ENCODE results near the gene NCOA1. TPM values are rescaled to one million over a fixed set of nuclear protein-coding genes. Genes with fewer than 3 reads are reported as not detected.
A peak's percentile ranks its signal among the peaks of the same experiment; 100 is the strongest.
"Not testable (repeated sequence)": the region's sequence is repeated elsewhere in the genome, so short reads cannot be mapped to it uniquely, and the experiment has no call there.

Gene NCOA1
- total RNA-seq, 2 experiments from 2014 or later: 19.2 to 20.2 TPM

GRCh38 chr2:24797644-24798043 lies 306.6 kb downstream of the NCOA1 start:
- H3K36me3 Mint-ChIP-seq: peaks cover 73% of the 10 kb centered on the region
- no peak overlapping the region for H3K4me3 Mint-ChIP-seq
- H3K9me3 Mint-ChIP-seq: peaks cover 4% of the 10 kb centered on the region
- H3K4me1 Mint-ChIP-seq: peaks cover 22% of the 10 kb centered on the region
- no peak for DNase-seq
- H3K27ac Mint-ChIP-seq: no peak overlapping the region
- no peaks in the 10 kb centered on the region for H3K27me3 Mint-ChIP-seq

DNA sequence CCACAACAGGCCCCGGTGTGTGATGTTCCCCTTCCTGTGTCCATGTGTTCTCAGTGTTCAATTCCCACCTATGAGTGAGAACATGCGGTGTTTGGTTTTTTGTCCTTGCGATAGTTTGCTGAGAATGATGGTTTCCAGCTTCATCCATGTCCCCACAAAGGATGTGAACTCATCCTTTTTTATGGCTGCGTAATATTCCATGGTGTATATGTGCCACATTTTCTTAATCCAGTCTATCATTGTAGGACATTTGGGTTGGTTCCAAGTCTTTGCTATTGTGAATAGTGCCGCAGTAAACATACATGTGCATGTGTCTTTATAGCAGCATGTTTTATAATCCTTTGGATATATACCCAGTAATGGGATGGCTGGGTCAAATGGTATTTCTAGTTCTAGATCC lies 309.4 kb downstream of the NCOA1 start:
- peaks cover 84% of the 10 kb centered on the region for H3K36me3 Mint-ChIP-seq
- DNase-seq, H3K9me3 Mint-ChIP-seq, H3K27ac Mint-ChIP-seq, H3K27me3 Mint-ChIP-seq, H3K4me3 Mint-ChIP-seq: not testable (repeated sequence)
- H3K4me1 Mint-ChIP-seq: peaks cover 17% of the 10 kb centered on the region

DNA sequence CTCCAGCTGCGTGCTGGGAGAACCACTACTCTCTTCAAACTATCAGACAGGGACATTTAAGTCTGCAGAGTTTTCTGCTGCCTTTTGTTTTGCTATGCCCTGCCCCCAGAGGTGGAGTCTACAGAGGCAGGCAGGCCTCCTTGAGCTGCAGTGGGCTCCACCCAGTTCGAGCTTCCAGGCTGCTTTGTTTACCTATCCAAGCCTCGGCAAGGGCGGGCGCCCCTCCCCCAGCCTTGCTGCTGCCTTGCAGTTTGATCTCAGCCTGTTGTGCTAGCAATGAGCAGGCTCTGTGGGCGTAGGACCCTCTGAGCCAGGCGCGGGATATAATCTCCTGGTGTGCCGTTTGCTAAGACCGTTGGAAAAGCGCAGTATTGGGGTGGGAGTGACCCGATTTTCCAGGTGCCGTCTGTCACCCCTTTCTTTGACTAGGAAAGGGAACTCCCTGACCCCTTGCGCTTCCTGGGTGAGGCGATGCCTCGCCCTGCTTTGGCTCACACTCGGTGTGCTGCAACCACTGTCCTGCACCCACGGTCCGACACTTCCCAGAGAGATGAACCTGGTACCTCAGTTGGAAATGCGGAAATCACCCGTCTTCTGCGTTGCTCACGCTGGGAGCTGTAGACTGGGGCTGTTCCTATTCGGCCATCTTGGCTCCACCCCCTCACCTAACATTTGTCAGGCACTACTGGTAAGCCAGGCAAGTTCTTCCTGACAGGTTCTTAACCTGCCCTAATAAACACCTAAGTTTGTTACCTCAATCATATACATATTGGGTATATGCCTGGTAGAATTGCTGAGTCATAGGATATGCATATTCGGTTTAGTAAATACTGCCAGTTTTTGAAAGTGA lies 315.0 kb downstream of the NCOA1 start:
- H3K27ac Mint-ChIP-seq, DNase-seq, H3K27me3 Mint-ChIP-seq, H3K9me3 Mint-ChIP-seq, H3K4me3 Mint-ChIP-seq: not testable (repeated sequence)
- peaks cover 53% of the 10 kb centered on the region for H3K36me3 Mint-ChIP-seq
- H3K4me1 Mint-ChIP-seq: peaks cover 11% of the 10 kb centered on the region

- Mint-ChIP-seq H3K36me3 (peaks cover 48% of the 10 kb centered on the region), H3K4me1 (peaks cover 11% of the 10 kb centered on the region), H3K27me3 (no peaks in the 10 kb centered on the region), H3K4me3 (no peak overlapping the region), H3K9me3 (peaks cover 8% of the 10 kb centered on the region), H3K27ac (no peak overlapping the region)
- no peak for DNase-seq
Measured at GRCh38 chr2:24806661-24807036, 315.6 kb downstream of the NCOA1 start.

DNA sequence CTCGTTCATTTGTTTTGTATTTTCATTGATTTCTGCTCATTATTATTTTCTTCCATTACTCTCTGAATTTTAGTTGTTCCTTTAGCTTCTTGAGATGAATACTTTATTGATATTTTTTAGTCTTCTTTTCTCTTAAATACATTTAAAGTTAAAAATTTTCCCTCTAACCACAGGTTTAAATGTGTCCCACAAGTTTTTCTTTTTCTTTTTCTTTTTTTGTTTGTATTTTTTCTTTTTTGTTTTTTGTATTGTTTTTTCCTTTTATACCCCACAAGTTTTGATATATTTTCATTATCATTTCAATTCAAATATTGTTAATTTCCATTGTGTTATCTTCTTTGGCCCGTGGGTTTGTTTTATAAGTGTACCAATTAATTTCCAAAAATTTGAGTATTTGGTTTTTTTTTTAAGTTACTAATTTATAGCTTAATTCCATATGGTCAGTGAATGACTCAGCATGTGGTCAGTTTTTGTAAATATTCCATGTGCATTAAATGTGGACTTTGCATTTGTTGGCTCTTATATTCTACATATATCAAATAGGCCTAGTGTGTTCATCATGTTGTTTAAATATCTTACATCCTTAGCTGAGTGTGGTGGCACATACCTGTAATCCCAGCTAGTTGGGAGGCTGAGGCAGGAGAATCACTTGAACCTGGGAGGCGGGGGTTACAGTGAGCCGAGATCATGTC lies 318.4 kb downstream of the NCOA1 start:
- no peak overlapping the region for H3K27ac Mint-ChIP-seq
- peaks cover 2% of the 10 kb centered on the region for H3K9me3 Mint-ChIP-seq
- H3K4me3 Mint-ChIP-seq: no peak overlapping the region
- no peaks in the 10 kb centered on the region for H3K27me3 Mint-ChIP-seq
- H3K36me3 Mint-ChIP-seq: peaks cover 43% of the 10 kb centered on the region
- no peak for DNase-seq
- H3K4me1 Mint-ChIP-seq: peaks cover 7% of the 10 kb centered on the region

GRCh38 chr2:24813691-24814137 lies 322.7 kb downstream of the NCOA1 start:
- H3K36me3 Mint-ChIP-seq: peaks cover 28% of the 10 kb centered on the region
- H3K9me3 Mint-ChIP-seq: no peaks in the 10 kb centered on the region
- H3K27me3 Mint-ChIP-seq: no peaks in the 10 kb centered on the region
- H3K4me1 Mint-ChIP-seq: peaks cover 5% of the 10 kb centered on the region
- no peak overlapping the region for H3K4me3 Mint-ChIP-seq
- DNase-seq: no peak
- no peak overlapping the region for H3K27ac Mint-ChIP-seq

- H3K36me3 Mint-ChIP-seq: peaks cover 29% of the 10 kb centered on the region
- H3K4me3 Mint-ChIP-seq: no peak overlapping the region
- H3K9me3 Mint-ChIP-seq: no peaks in the 10 kb centered on the region
- DNase-seq: no peak
- no peaks in the 10 kb centered on the region for H3K4me1 Mint-ChIP-seq
- no peak overlapping the region for H3K27ac Mint-ChIP-seq
- no peaks in the 10 kb centered on the region for H3K27me3 Mint-ChIP-seq
Measured at GRCh38 chr2:24814516-24814915, 323.5 kb downstream of the NCOA1 start.

GRCh38 chr2:24815171-24815570 lies 324.1 kb downstream of the NCOA1 start:
- Mint-ChIP-seq H3K4me3 (no peak overlapping the region), H3K4me1 (no peaks in the 10 kb centered on the region), H3K9me3 (no peaks in the 10 kb centered on the region), H3K27ac (no peak overlapping the region), H3K27me3 (no peaks in the 10 kb centered on the region), H3K36me3 (peaks cover 32% of the 10 kb centered on the region)
- DNase-seq: no peak

GRCh38 chr2:24816404-24816803 lies 325.4 kb downstream of the NCOA1 start:
- Mint-ChIP-seq H3K27ac (no peak overlapping the region), H3K4me1 (peaks cover 2% of the 10 kb centered on the region), H3K4me3 (no peak overlapping the region), H3K36me3 (peaks cover 39% of the 10 kb centered on the region), H3K27me3 (no peaks in the 10 kb centered on the region), H3K9me3 (no peaks in the 10 kb centered on the region)
- no peak for DNase-seq

DNA sequence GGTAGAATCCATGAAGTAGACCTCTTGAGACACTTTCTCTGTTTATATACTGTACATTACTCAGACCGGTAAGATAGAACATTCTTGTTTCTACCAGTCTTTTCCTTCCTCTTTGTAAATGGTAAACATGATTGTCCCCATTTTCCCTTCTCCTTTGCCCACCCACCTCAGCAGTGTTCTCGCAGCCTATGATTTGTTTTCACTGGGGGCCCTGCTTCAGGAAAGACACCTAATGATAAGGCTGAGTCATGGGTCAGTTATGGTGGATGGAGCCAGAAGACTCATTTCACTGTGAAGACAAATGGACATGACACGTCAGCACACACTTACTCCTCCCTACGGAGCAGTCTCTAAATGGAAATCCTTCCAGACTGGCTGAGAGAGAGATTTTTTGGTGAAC lies 325.8 kb downstream of the NCOA1 start:
- Mint-ChIP-seq H3K9me3 (no peaks in the 10 kb centered on the region), H3K4me1 (peaks cover 2% of the 10 kb centered on the region), H3K27me3 (no peaks in the 10 kb centered on the region), H3K4me3 (no peak overlapping the region), H3K36me3 (peaks cover 37% of the 10 kb centered on the region), H3K27ac (no peak overlapping the region)
- no peak for DNase-seq

- DNase-seq: no peak
- Mint-ChIP-seq H3K27ac (no peak overlapping the region), H3K9me3 (no peaks in the 10 kb centered on the region), H3K36me3 (peaks cover 32% of the 10 kb centered on the region), H3K4me1 (peaks cover 2% of the 10 kb centered on the region), H3K4me3 (no peak overlapping the region), H3K27me3 (no peaks in the 10 kb centered on the region)
Measured at GRCh38 chr2:24818721-24819167, 327.7 kb downstream of the NCOA1 start.

DNA sequence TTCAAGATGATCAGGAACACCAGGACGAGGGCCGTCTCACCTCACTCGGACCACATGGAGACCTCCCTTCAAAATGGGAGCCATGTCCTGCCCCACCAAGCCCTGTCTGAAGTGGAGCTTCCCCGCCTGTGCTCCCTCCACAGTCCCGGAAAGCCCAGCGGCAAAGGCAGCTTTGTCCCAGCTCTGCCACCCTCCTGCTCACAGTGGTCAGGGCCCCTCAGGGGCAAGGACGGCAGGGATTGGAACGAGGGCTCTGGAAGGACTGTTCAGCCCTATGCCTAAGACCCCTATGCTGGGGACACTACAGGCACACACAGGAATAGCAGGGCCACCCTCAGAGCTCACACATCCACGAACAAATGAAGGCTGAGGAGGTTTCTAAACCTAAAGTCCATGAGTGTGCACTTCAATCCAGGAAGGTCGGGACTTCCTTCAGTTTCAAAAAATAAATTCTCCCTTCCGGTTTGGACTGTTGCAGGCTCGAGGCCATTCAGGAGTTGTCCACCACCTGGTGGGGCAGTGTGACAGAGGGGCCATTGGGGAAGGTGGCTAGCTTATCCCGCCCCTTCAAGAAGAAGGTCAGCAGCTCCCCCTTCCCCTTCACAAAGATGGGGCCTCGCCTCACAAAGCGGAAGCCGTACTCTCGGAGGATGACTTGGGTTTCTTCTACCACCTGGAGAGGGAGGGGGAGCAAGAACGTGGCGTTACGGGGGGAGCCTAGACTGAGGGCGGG lies 328.6 kb downstream of the NCOA1 start:
- no peaks in the 10 kb centered on the region for H3K9me3 Mint-ChIP-seq
- H3K27me3 Mint-ChIP-seq: no peaks in the 10 kb centered on the region
- H3K36me3 Mint-ChIP-seq: peaks cover 35% of the 10 kb centered on the region
- no peak overlapping the region for H3K4me3 Mint-ChIP-seq
- peak overlapping the region; percentile 16 for H3K27ac Mint-ChIP-seq
- DNase-seq: no peak
- H3K4me1 Mint-ChIP-seq: peaks cover 2% of the 10 kb centered on the region

- DNase-seq: no peak
- peaks cover 40% of the 10 kb centered on the region for H3K36me3 Mint-ChIP-seq
- no peaks in the 10 kb centered on the region for H3K9me3 Mint-ChIP-seq
- no peak overlapping the region for H3K27ac Mint-ChIP-seq
- peaks cover 2% of the 10 kb centered on the region for H3K4me1 Mint-ChIP-seq
- H3K4me3 Mint-ChIP-seq: no peak overlapping the region
- H3K27me3 Mint-ChIP-seq: no peaks in the 10 kb centered on the region
Measured at GRCh38 chr2:24820175-24820513, 329.1 kb downstream of the NCOA1 start.

Measured in activated naive CD8-positive, alpha-beta T cell treated with anti-CD3 and anti-CD28 coated beads for 36 hours (primary cell).